Hematopoietic multipotent progenitor cell treated with erythropoietin and hydrocortisone succinate and interleukin-3 and kit ligand, for 6 days (in vitro differentiated cells): ENCODE data around the gene ZNF697.
"Not testable (repeated sequence)": the region's sequence is repeated elsewhere in the genome, so short reads cannot be mapped to it uniquely, and the experiment has no call there.

Source experiments
- DNase-seq: peaks from one replicate; pipeline ENCODE4 v3.0.0-alpha.2; 2015

ZNF697 gene

DNA sequence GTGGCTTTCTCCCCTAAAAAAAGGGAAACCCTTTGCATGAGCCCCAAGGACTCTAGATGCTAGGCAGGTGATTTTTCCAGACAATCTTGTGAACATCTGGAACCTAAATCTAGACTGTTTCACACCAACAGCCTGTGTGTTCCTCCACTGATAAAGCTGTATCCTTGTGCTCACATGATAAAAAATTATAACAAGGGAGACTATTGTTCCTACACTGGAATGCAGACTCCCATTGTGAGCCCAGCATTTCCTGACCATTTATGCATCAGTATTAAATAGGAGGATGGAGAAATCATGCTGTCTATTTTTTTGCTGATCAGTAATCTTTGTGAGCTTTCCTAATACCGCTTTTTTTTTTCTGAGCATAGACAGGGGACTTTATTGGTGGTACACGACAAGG is 52.5 kb downstream of the ZNF697 start:
- no peak for DNase-seq

DNA sequence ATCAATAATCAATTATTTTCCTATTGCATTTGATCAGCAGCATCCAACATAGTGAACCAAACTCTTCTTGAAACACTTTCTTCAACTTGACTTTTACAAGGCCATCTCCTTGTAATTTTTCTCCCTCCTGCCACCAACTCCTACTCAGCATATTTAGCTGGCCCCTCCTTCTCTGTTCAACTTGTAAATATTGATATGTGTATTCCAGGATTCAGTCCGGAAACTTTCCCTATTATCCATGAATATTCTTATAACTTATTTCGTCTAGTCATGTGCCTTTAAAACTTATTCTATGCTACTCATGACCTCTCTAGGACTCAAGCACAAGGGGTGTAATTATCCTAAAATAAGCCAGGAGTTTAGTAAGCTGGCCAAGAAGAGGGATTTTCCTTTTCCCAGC is 52.9 kb downstream of the ZNF697 start:
- DNase-seq: no peak

DNA sequence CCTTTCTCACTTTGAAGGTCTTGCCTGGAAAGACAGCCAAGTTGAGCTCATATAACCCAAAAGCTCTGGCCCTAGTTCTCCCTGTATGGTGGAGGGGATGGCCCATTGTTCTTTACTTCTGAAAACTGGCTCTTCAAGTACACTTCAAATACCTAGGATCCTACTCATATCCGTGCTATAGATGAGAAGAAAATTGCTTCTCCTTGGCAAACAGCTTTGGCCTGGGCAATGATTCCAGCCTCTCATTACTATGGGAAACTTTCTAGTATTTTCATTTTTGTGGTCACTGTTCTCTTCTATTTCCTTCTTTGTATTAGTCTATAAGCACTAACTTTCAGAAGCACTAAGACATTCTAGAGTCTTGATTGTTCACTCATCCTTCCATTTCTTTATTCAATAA is 53.7 kb downstream of the ZNF697 start:
- no peak for DNase-seq

DNA sequence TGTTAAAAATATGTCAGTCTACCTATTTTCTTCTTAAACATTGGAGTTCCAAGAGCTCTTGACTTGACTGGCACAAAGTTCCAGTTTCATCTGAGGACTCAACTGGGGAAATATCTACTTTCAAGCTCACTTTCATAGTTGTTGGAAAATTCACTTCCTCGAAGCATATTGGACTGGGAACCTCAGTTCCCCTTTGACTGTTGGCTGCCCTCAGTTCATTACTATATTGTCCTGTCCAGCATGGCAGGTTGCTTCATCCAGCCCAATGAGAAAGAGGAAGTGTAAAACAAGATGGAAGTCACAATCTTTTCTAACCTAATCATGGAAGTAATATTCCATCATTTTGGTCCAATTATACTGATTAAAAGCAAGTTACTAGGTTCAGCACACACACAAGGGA is 54.3 kb downstream of the ZNF697 start:
- DNase-seq: no peak

DNA sequence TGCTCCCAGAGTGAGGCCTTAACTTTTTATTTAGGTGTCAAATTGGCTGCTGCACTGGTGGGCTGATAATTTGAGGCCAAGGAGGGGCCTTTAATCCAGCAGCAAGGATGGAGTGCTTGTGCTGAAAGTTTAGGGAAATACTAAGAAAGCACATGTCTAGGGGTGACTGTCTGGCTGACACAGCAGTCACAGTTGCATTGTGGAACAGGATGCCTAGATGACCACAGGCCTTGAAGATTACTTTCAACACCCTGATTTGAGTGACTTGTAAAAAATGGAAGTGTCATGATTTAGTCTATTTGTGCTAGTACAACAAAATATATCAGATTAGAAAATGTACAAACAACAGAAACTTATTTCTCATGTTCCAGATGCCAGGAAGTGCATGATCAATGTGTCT is 57.7 kb downstream of the ZNF697 start:
- DNase-seq: peak; percentile 19

DNA sequence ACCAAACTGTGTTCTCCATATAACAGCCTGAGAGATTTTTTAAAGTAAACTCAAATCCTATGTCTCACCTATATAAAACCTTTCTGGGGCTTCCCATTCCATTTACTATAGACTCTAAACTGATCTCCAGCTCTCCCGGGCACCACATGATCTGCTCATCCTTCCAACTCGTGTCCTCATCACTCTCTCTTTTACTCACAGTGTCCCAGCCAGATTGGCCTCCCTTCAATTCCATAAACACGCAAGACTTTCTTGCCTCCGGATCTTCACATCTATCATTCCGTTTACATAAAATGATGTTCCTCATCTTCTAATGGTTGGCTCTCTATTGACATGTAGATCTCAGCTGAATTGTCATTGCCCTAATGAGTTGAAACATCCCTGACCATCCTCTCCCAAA is 59.4 kb downstream of the ZNF697 start:
- DNase-seq: no peak

DNA sequence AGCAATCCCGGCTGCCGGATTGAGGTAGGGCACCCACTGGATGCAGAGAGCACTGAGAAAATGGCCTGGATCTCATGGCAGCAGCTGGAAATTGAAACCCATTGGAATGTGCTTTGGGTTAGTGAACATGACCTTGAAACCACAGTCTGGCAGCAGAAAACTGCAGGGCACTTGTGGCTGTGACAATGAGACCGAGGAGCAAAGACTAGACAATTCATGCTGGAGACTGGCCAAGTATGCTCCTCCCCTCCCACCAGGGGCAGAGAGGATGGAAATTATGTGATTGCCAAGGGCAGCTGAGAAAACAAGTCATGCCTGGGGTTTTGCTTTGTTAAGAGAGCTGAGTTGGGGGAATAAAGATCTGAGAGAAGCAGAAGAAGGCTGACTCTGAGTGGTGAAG is 60.7 kb downstream of the ZNF697 start:
- no peak for DNase-seq

DNA sequence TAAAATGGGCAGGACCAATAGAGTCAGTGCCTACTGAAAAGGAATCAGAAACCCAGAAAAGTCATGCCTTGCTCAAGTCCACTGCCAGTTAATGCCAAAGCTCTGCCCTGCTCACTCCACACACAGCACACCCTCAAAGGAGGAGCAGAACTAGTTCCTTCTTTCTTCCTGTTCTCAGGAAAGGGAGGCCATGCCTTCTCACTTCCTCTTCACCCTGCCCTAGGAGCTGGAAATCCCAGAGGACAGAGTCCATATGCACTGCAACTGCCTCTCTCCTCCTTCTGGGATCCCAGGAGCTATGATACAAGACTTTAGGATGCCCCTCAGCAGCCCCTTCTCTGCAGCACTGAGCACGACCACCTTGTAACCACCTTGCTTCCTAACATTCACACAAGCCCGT is 62.3 kb downstream of the ZNF697 start:
- not testable (repeated sequence) for DNase-seq

DNA sequence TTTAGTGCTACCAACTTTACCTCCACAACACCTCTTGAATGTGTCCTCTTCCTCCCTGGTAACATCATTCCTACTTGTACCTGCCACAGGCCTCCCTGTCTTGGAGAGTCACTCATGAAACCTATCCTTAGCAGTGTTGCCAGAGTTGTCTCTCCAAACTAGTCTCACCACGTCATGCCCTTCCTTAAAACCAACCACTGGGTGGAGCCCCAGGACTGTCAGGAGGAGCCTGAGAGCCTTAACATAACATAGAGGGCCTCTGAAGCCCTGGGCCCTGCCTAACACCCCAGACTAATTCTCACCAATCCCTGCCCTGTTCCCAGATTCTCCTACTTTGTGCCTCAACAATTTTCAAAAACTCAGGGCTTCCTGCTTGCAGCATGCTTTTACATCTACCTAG is 65.3 kb downstream of the ZNF697 start:
- peak; percentile 77 for DNase-seq

DNA sequence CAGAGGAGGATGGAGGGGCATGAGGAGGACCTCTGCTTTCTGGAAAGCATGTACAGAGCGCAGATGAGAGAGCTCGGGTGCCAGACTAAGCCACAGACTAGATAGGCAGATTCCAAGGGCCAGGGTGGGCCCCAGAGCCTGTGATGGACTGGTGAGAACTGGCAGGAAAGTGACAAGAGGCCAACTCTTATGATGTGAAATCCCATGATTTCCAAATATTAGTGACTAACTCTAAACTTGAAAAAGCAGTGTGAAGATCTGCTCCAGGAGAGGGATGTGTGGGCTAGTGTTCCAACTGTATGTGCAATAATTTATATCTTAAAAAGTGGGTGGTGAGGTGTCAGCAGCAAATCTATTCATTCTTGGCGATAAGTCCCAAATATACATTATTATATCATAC is 67.0 kb downstream of the ZNF697 start:
- not testable (repeated sequence) for DNase-seq

DNA sequence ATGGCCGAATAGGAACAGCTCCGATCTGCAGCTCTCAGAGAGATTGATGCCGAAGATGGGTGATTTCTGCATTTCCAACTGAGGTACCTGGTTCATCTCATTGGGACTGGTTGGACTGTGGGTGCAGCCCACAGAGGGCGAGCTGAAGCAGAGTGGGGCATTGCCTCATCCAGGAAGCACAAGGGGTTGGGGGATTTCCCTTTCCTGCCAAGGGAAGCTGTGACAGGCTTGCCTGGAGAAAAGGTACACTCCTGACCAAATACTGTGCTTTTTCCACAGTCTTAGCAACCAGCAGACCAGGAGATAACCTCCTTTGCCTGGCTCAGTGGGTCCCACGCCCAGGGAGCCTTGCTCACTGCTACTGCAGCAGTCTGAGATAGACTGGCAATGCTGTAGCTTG is 74.2 kb downstream of the ZNF697 start:
- DNase-seq: no peak

DNA sequence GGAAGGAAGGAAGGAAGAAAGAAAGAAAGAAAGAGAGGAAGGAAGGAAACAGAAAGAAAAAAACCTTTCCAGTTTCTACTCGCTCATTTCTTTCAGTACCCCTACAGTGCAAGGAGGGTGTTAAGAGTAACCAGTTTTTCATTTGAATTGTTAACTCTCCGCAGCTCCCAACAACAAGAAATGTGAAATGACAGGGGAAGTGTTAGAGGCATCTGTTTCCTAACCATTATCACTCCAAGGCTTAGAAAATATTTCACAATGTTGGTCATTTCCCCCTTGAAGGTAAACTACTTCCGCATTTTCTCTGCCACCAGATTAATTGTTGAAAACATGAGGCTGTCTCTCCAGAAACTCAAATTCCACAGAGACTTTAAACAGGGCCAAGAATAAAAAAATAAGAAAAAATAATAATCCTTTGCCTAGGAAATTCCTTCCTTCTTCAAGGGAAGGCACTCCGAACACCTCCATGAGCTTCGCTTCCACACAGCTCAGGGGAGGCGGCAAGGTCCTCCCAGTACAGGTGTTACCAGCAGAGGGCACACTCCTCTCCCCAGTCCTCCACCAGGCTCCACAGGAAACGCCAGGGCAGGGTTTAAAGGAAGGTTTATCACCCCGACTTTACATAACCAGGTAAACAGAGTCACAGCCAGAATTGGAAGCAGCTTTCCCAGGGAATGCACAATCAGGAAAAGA is 78.0 kb downstream of the ZNF697 start:
- peak; percentile 39 for DNase-seq
